Cardiac fibroblast (primary cell): ENCODE measurements around the gene REL.

Experiments
- DNase-seq, 2 donors: peaks; one replicate each; pipeline versions ENCODE4 v3.0.0 to v3.0.0-alpha.2; 2010; ENCODE audit warnings: low read depth in 2 of 2
- H3K4me3 ChIP-seq, 2 donors: replicated peaks in 1 of 2; 1 replicate in 1 of 2; 2 replicates in 1 of 2; pipeline ENCODE4 v1.5.1; 2011; ENCODE audit warnings: low read depth in 2 of 2, low read length in 2 of 2, mild to moderate bottlenecking in 2 of 2, moderate library complexity in 1 of 2
- CTCF ChIP-seq: IDR thresholded peaks from one replicate; pipeline ENCODE4 v1.5.1; 2011; ENCODE audit warnings: low read depth, mild to moderate bottlenecking, low read length, inconsistent platforms

REL gene

GRCh38 chr2:60961457-60961856, 80.1 kb downstream of the REL start:
- no peak overlapping the region for H3K4me3 ChIP-seq
- TF ChIP-seq CTCF = no peak
- DNase-seq = peak; percentile 55 to 84

- no peak for TF ChIP-seq CTCF
- no peak for DNase-seq
- no peak overlapping the region for H3K4me3 ChIP-seq
These were observed 81.2 kb downstream of the REL start for GRCh38 chr2:60962528-60962927.

- DNase-seq = no peak
- no peak for TF ChIP-seq CTCF
- no peak overlapping the region for H3K4me3 ChIP-seq
These were observed 81.8 kb downstream of the REL start for GRCh38 chr2:60963190-60963589.

- DNase-seq = peak in 1 of 2 donors; percentile 25
These were observed 83.5 kb downstream of the REL start for GRCh38 chr2:60964651-60965498.

GRCh38 chr2:60965499-60965785, 84.1 kb downstream of the REL start:
- no peak for DNase-seq
- H3K4me3 ChIP-seq = no peak overlapping the region
- no peak for TF ChIP-seq CTCF

More at GRCh38 chr2:60964651-60965498, 83.5 kb downstream of the REL start:
- H3K4me3 ChIP-seq = no peak overlapping the region
- no peak for TF ChIP-seq CTCF

- DNase-seq = no peak
- H3K4me3 ChIP-seq = no peak overlapping the region
- TF ChIP-seq CTCF = no peak
These were observed 85.4 kb downstream of the REL start for GRCh38 chr2:60966507-60967405.
